Endothelial cell of umbilical vein (primary cell): Measurements from ENCODE around the gene ZNF485. TPM values are rescaled to one million over a fixed set of nuclear protein-coding genes. Genes with fewer than 3 reads are reported as not detected.
A peak's percentile ranks its signal among the peaks of the same experiment; 100 is the strongest.

ENCODE experiments used
- BruUV-seq: library from RNA; stranded (reverse); fragments of 400-500 nt; replicated peaks from 2 replicates; lab custom pipeline; 2021; lab: Mats Ljungman, UMichigan
- CTCF ChIA-PET: fragments of 300-600, 350-600 bp; sonication (Branson Sonifier 250); formaldehyde crosslinking; loops from one replicate; lab custom pipeline; 2021; ENCODE audit warnings: antibody characterized with exemption, inconsistent platforms; lab: Charles Lee
- POLR2A ChIA-PET: fragments of 300-600, 350-600 bp; sonication (Branson Sonifier 250); formaldehyde crosslinking; loops from one replicate; lab custom pipeline; 2021; ENCODE audit warnings: antibody characterized with exemption, inconsistent platforms; lab: Charles Lee
- DNase-seq: peaks from one replicate; pipeline ENCODE4 v3.0.0-alpha.2; 2011; ENCODE audit warnings: low read depth, low spot score
- FAIRE-seq: peaks from 2 replicates; lab custom pipeline; 2011; peaks lifted over from hg19 to GRCh38; lab: Jason Lieb, UNC
- H2AFZ ChIP-seq: 2 replicates; pipeline ENCODE4 v1.6.0; 2012; ENCODE audit warnings: low read depth, low read length, control low read depth, inconsistent platforms
- H3K27ac ChIP-seq: 2 replicates; pipeline ENCODE4 v1.5.1; 2011; ENCODE audit warnings: low read depth, mild to moderate bottlenecking, control low read depth, low read length, moderate library complexity; ENCODE audit not compliant: insufficient read depth
- H3K27me3 ChIP-seq, 2 experiments: 2 replicates each; pipeline versions ENCODE4 v1.6.0 to v1.6.1; 2011; ENCODE audit warnings: low read length in 2 of 2, mixed read lengths in 1 of 2; ENCODE audit not compliant: control insufficient read depth in 2 of 2, insufficient read depth in 2 of 2
- H3K36me3 ChIP-seq, 2 experiments: 2 replicates in 1 of 2; 3 replicates in 1 of 2; pipeline ENCODE4 v1.5.1; 2011; ENCODE audit warnings: low read length in 2 of 2, mild to moderate bottlenecking in 1 of 2, moderate library complexity in 1 of 2; ENCODE audit not compliant: control insufficient read depth in 2 of 2, insufficient read depth in 2 of 2; ENCODE audit errors: extremely low read depth in 1 of 2
- H3K4me1 ChIP-seq: 3 replicates; pipeline ENCODE4 v1.5.1; 2011; ENCODE audit warnings: mild to moderate bottlenecking, low read length; ENCODE audit not compliant: control insufficient read depth, insufficient read depth; ENCODE audit errors: extremely low read depth
- H3K4me2 ChIP-seq: 2 replicates; pipeline ENCODE4 v1.6.1; 2011; ENCODE audit warnings: low read length, control low read depth, mixed read lengths; ENCODE audit not compliant: insufficient read depth
- H3K4me3 ChIP-seq, 3 experiments: fragments of 200-600 bp in 1 of 3; sonication (generic), shearing (Covaris generic) in 1 of 3; replicated peaks in 1 of 3; 2 replicates each; pipeline ENCODE4 v1.5.1; 2011 to 2016; ENCODE audit warnings: control low read depth in 3 of 3, low read length in 3 of 3, mild to moderate bottlenecking in 2 of 3, inconsistent platforms in 1 of 3, low read depth in 1 of 3, moderate library complexity in 1 of 3; ENCODE audit not compliant: insufficient read depth in 1 of 3
- H3K79me2 ChIP-seq: 2 replicates; pipeline ENCODE4 v1.6.0; 2012; ENCODE audit warnings: low read length, inconsistent platforms; ENCODE audit not compliant: control insufficient read depth, insufficient read depth
- H3K9ac ChIP-seq: replicated peaks from 2 replicates; pipeline ENCODE3; 2011; ENCODE audit warnings: low read length, control low read depth; ENCODE audit not compliant: insufficient read depth; ENCODE audit errors: extremely low read depth
- H3K9me1 ChIP-seq: replicated peaks from 3 replicates; pipeline ENCODE4 v1.6.0; 2011; ENCODE audit warnings: mild to moderate bottlenecking, low read length; ENCODE audit not compliant: control insufficient read depth, insufficient read depth; ENCODE audit errors: extremely low read depth
- H3K9me3 ChIP-seq: replicated peaks from 2 replicates; pipeline ENCODE4 v1.5.1; 2012; ENCODE audit warnings: low read length, inconsistent platforms; ENCODE audit not compliant: control insufficient read depth, insufficient read depth
- H4K20me1 ChIP-seq: replicated peaks from 2 replicates; pipeline ENCODE3; 2011; ENCODE audit warnings: mild to moderate bottlenecking, low read length; ENCODE audit not compliant: control insufficient read depth, insufficient read depth; ENCODE audit errors: extremely low read depth
- EZH2 ChIP-seq: IDR thresholded peaks from 2 replicates; pipeline ENCODE4 v1.6.1; 2012; ENCODE audit warnings: borderline replicate concordance, low read depth, mild to moderate bottlenecking, moderate library complexity, low read length, inconsistent platforms; ENCODE audit not compliant: severe bottlenecking
- FOS ChIP-seq: IDR thresholded peaks from 2 replicates; pipeline ENCODE4 v1.6.1; 2011; ENCODE audit warnings: mild to moderate bottlenecking, low read length, moderate library complexity, borderline replicate concordance; ENCODE audit not compliant: insufficient read depth
- GATA2 ChIP-seq: IDR thresholded peaks from 2 replicates; pipeline ENCODE4 v1.7.0; 2011; ENCODE audit warnings: low read depth, mild to moderate bottlenecking, moderate library complexity, mixed read lengths, low read length; ENCODE audit not compliant: insufficient read length, insufficient read depth
- JUN ChIP-seq: IDR thresholded peaks from 2 replicates; pipeline ENCODE4 v1.6.1; 2011; ENCODE audit warnings: borderline replicate concordance, low read depth; ENCODE audit not compliant: insufficient read length, insufficient read depth
- MYC ChIP-seq: IDR thresholded peaks from one replicate; pipeline ENCODE4 v1.6.1; 2011; ENCODE audit warnings: mild to moderate bottlenecking, low read depth, low read length
- POLR2A ChIP-seq: IDR thresholded peaks from 2 replicates; pipeline ENCODE4 v1.6.1; 2012; ENCODE audit warnings: low read depth, mild to moderate bottlenecking, control low read depth, low read length
- POLR2AphosphoS5 ChIP-seq: IDR thresholded peaks from 2 replicates; pipeline ENCODE4 v1.6.1; 2012; ENCODE audit warnings: low read depth, mild to moderate bottlenecking, control low read depth, low read length, moderate library complexity; ENCODE audit not compliant: insufficient read depth
- dilution Hi-C: fragments of 300-500 bp; cut with MboI; formaldehyde crosslinking; loops from one replicate; pipeline ENCODE4 v1.15.0; 2019; ENCODE audit warnings: low sequenced_read_pairs; ENCODE audit not compliant: extremely low pct_ligation_motif_present
- intact Hi-C: fragments of 100-400 bp; cut with micrococcal nuclease; formaldehyde crosslinking; loops from one replicate; pipeline ENCODE4 v1.10.0; 2022
- polyA plus RNA-seq, 4 experiments: library from polyadenylated mRNA; depleted of rRNA in 3 of 4; stranded (reverse) in 3 of 4; unstranded in 1 of 4; fragments of >200 nt; gene quantifications; 2 replicates each; pipeline versions ENCODE4 v1.2.1 to v1.2.3, GENCODE V29; 2011 to 2012; ENCODE audit warnings: missing spikeins in 1 of 4
- total RNA-seq: library from RNA; stranded (reverse); gene quantifications from 2 replicates; pipeline ENCODE4 v1.2.3, GENCODE V29; 2021
- TF ChIP-seq, protein P1 (sequence below), 2 donors: IDR thresholded peaks; 1 replicate in 1 of 2; 2 replicates in 1 of 2; pipeline ENCODE4 v1.5.1; 2011; ENCODE audit warnings: low read length in 2 of 2, mild to moderate bottlenecking in 2 of 2, moderate library complexity in 2 of 2, control low read depth in 1 of 2, inconsistent platforms in 1 of 2, low read depth in 1 of 2; ENCODE audit not compliant: insufficient read depth in 1 of 2; ENCODE audit errors: extremely low read depth in 1 of 2
- TF ChIP-seq, protein P2 (sequence below): IDR thresholded peaks from 2 replicates; pipeline ENCODE4 v1.6.1; 2011; ENCODE audit not compliant: insufficient read depth, insufficient read length

ZNF485 gene
- total and polyA plus RNA-seq, 2 donors (not counting 3 experiments of a cell fraction or from before 2014, with no cell fraction given) = 1.0 to 1.2 TPM

DNA sequence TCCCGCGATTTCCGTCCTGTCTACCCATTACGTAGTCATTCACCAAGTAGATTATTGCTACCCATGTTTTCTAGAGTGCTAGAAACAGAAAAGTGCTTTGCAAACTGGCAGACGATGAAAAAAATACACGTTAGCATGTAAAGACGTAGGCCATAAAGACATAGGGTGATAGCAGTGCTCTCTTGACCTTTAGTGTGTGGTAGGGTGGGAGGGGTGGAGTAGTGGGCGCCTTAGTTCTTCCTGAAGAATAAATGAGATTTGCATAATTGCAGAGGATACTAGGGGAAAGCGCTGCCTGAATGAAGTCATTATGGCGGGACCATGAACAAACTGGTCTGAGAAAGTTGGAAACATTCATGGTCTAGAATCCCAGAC lies 948 bp downstream of the ZNF485 start:
- H3K27ac ChIP-seq = no peak overlapping the region
- dilution Hi-C loops (no loop called here), intact Hi-C loops (loop anchor here (5.0 kb wide), 1 partner anchor 35 kb away; the partner anchor contains the start of gene ZNF239)
- H3K9ac ChIP-seq = no peak overlapping the region
- DNase-seq (no peak), FAIRE-seq (no peak)
- peak overlapping the region in 1 of 3 experiments; percentile 12 for H3K4me3 ChIP-seq
- no peaks in the 10 kb centered on the region for H3K9me3 ChIP-seq
- peak overlapping the region; percentile 58 for H3K4me2 ChIP-seq
- no peak for TF ChIP-seq JUN
- no peaks in the 10 kb centered on the region for H3K36me3 ChIP-seq
- H3K79me2 ChIP-seq = no peaks in the 10 kb centered on the region
- ChIA-PET CTCF (interaction anchor here (0.8 kb wide), 1 partner anchor 16 kb away, joined by 4 read pairs; no protein-coding TSS in a partner anchor), POLR2A (no interaction called here)
- H2AFZ ChIP-seq = peak overlapping the region; percentile 84
- no peaks in the 10 kb centered on the region for H4K20me1 ChIP-seq
- no peaks in the 10 kb centered on the region for H3K27me3 ChIP-seq
- BruUV-seq = no TSS peak
- H3K4me1 ChIP-seq = no peaks in the 10 kb centered on the region
- no peaks in the 10 kb centered on the region for H3K9me1 ChIP-seq

DNA sequence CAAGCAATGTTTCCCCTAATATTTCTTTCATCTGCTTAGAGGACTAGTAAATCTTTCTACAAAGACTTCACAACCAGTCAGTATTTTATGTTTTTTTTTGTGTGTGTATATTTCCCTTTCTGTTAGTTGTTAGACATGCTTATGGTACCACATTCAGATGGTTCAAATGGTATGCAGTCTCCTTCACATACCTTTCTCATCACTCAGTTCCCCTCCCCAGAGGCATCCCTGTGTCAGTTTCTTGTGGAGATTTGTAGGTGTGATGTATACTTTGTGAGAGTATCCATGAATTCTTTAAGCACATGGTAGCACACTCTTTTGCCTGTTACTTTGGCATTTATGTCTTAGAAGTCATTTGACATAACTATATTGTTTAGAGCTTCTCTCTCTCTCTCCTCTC lies 4.4 kb downstream of the ZNF485 start:
- H3K4me2 ChIP-seq = no peak overlapping the region
- dilution Hi-C loops = no loop called here
- intact Hi-C loops = no loop called here
- no peaks in the 10 kb centered on the region for H3K9me3 ChIP-seq
- no peak for FAIRE-seq
- H2AFZ ChIP-seq = no peak overlapping the region
- H3K27me3 ChIP-seq = no peaks in the 10 kb centered on the region
- H3K27ac ChIP-seq = no peak overlapping the region
- DNase-seq = no peak
- POLR2A ChIA-PET = no interaction called here
- no peaks in the 10 kb centered on the region for H3K9me1 ChIP-seq
- no peaks in the 10 kb centered on the region for H3K4me1 ChIP-seq
- H3K36me3 ChIP-seq = no peaks in the 10 kb centered on the region
- no peaks in the 10 kb centered on the region for H3K79me2 ChIP-seq
- no peak overlapping the region for H3K4me3 ChIP-seq
- TF ChIP-seq, protein P1, sequence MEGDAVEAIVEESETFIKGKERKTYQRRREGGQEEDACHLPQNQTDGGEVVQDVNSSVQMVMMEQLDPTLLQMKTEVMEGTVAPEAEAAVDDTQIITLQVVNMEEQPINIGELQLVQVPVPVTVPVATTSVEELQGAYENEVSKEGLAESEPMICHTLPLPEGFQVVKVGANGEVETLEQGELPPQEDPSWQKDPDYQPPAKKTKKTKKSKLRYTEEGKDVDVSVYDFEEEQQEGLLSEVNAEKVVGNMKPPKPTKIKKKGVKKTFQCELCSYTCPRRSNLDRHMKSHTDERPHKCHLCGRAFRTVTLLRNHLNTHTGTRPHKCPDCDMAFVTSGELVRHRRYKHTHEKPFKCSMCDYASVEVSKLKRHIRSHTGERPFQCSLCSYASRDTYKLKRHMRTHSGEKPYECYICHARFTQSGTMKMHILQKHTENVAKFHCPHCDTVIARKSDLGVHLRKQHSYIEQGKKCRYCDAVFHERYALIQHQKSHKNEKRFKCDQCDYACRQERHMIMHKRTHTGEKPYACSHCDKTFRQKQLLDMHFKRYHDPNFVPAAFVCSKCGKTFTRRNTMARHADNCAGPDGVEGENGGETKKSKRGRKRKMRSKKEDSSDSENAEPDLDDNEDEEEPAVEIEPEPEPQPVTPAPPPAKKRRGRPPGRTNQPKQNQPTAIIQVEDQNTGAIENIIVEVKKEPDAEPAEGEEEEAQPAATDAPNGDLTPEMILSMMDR (IDR thresholded peaks at IDR 0.05; ENCODE audit: extremely low read depth in 1 of 2, insufficient read depth in 1 of 2, low read depth in 1 of 2, low read length in 2 of 2) = no peak
- TF ChIP-seq, protein P2, sequence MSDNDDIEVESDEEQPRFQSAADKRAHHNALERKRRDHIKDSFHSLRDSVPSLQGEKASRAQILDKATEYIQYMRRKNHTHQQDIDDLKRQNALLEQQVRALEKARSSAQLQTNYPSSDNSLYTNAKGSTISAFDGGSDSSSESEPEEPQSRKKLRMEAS = no peak
- no peak for TF ChIP-seq POLR2AphosphoS5
- no peak for TF ChIP-seq GATA2
- TF ChIP-seq EZH2 = no peak
- no peak for TF ChIP-seq POLR2A
- no peak for TF ChIP-seq JUN
- TF ChIP-seq FOS = no peak
- no peak for TF ChIP-seq MYC
- no TSS peak for BruUV-seq
- no peak overlapping the region for H3K9ac ChIP-seq
- H4K20me1 ChIP-seq = no peaks in the 10 kb centered on the region
- CTCF ChIA-PET = no interaction called here
